Adipose tissue (tissue), 3 donors: ENCODE data around the gene ADAMTSL1. TPM values are rescaled to one million over a fixed set of nuclear protein-coding genes. Genes with fewer than 3 reads are reported as not detected.

Source experiments
- H3K27ac ChIP-seq: one replicate; pipeline ENCODE4 v1.5.1; 2013; ENCODE audit warnings: low read depth, low read length
- WGBS, 3 donors: extraction: QIAGEN DNeasy Blood & Tissue Kit; methylation state at CpG; one replicate each; pipeline ENCODE4 v1.1.7; 2013; 5-methylcytosine and 5-hydroxymethylcytosine counted together
- polyA plus RNA-seq, 3 donors: library from polyadenylated mRNA; stranded (reverse); fragments of 200-250 nt; gene quantifications; one replicate each; pipeline ENCODE4 v1.2.3, GENCODE V29; 2013
- donor health status: healthy with polysubstance abuse.
- donor health status: Bipolar disorder and iron deficiency.
- donor health status: healthy.

ADAMTSL1 gene
- polyA plus RNA-seq, 3 donors, result 0.56 to 5.1 (median 1.5) TPM

DNA sequence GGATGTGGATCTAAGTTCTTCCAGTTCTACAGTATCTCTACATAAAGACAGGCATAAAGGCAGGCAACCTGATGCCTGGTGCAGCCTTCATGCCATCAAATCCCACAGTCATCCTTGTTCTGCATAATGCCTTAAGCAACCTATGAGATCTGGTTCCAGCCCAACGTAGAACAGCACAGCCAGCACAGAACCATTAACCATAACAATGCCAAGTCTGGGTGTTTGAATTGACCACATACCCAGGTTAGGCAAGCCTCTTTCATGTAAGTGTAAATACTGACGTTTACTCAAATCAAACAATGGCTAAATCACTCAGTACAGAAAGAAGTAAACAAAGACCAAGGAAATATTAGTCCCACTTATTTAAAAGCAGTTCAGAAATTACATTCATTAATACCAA lies 195.0 kb downstream of the ADAMTSL1 start:
- 29 to 66% (median 56%) methylated on average over 2 of the region's 2 CpGs for WGBS, 3 donors

DNA sequence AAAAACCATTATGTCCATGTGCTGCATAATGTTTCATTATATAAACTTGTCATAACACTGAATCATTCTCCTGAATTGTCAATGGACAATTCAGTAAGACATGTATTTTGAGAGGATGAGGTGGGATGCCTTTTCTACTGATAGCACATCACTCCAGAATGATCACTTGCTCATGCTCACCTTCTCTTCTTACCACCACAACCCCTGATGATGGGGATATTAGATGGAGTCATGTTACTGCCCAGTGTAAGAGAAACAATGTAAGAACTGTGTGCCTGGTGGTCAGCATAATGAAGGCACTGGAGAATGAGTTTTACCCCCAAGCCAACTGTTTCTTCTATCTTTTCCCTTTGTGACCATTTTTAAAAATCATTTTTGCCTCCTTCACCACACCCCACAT lies 198.8 kb downstream of the ADAMTSL1 start:
- H3K27ac ChIP-seq, result no peak overlapping the region

More for the DNA sequence above, 195.0 kb downstream of the ADAMTSL1 start:
- no peak overlapping the region for H3K27ac ChIP-seq

DNA sequence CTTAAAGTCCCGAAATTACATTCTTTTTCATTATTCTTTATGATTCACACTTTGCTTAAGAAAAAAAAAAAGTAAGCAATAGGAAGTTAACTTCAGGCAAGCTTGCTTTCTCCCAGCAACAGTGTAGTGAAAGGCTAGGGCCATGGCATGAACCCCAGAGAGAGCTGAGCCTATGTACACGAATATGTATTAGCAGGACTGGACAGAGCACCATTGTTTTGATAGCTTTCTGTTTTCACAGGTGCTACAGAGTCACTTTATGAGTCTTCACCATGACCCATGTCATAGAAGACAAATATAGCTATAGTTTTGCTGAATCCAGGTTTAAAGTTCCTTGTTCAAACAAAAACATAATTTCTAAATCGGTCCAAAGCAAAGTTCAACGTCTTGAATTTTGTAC lies 199.2 kb downstream of the ADAMTSL1 start:
- H3K27ac ChIP-seq, result no peak overlapping the region
- WGBS, 3 donors, result 30 to 79% (median 77%) methylated on average over 4 of the region's 4 CpGs

DNA sequence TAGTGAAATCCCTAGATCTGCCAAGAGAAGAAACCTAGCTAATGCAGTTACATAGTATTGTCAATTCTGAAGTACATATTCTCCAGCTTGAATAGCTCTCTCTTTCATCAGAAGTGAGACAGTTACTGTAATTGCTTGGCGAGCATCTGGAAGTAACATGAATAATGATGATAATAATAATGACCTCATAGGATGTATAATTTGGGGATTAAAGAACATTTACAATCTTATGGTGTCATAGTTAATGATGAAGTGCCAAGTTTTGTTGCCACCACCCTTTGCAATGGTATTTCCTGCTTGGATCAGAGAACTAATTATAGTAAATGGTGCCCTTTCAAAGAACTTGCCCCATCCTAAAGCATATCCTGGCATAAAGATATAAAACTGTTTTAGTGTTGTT lies 201.4 kb downstream of the ADAMTSL1 start:
- no peak overlapping the region for H3K27ac ChIP-seq
- WGBS, 3 donors, result 81 to 90% (median 81%) methylated on average over 1 of the region's 1 CpG

GRCh38 chr9:18675973-18676372 lies 202.0 kb downstream of the ADAMTSL1 start:
- H3K27ac ChIP-seq, result no peak overlapping the region

GRCh38 chr9:18676525-18676924 lies 202.6 kb downstream of the ADAMTSL1 start:
- WGBS, 3 donors, result 57 to 70% (median 67%) methylated on average over 2 of the region's 2 CpGs
- no peak overlapping the region for H3K27ac ChIP-seq

DNA sequence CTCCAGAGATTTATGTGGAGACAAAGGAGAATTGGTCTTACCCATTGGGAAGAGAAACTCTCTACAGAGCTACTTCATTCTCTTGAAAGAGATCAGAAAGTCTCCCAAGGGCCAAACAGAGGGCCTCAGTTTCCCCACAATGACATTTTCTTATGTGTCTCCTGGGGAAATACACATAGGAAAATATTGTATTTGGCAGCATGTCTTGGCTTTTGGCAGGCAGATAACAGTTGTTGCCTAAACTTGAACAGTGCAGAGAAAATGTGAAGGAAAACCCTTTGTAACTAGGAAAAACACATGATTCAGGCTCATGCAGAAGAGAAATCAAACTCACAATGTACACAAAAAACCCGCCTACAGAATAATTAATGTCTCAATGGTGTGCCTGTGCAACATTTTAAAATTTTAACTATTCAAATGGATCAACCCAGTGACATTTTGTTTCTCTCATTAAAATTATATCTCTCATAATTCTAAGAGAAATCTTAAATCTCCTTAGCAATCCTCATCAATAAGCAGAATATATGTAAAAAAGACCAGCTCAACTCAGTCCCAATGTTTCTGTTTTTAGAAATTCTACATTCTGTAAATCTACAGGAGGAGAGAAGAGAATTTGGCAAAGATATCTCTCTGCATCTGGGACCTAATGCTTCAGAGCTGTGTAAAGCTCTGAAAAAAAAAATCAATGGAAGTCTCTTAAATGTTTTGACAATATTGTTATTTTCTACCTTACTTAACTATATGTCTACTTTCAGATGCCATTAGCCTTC lies 205.1 kb downstream of the ADAMTSL1 start:
- WGBS, 3 donors, result 18 to 46% (median 35%) methylated on average over 1 of the region's 1 CpG
- no peak overlapping the region for H3K27ac ChIP-seq

DNA sequence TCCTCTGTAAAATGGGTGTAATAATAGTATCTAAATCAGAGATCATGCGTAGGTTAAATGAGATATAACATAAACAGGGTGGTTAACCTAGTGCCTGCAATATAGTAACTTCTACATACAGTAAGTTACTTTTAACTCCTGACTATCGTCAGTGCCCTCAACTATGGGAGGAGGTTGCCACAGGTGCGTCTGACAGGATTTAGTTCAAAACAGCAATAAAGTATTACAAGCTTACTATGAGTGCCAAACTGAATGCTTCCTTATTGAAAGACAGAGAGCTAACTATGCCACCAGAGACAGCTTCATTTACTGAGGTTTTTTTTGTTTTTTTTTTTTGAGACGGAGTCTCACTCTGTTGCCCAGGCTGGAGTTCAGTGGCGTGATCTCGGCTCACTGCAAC lies 209.0 kb downstream of the ADAMTSL1 start:
- no peak overlapping the region for H3K27ac ChIP-seq
- 73 to 84% (median 82%) methylated on average over 6 of the region's 6 CpGs for WGBS, 3 donors

- H3K27ac ChIP-seq, result no peak overlapping the region
- WGBS, 3 donors, result 85 to 94% (median 93%) methylated on average over 12 of the region's 12 CpGs
Observed at GRCh38 chr9:18683312-18683711, 209.4 kb downstream of the ADAMTSL1 start.

GRCh38 chr9:18683851-18684250 lies 209.9 kb downstream of the ADAMTSL1 start:
- no peak overlapping the region for H3K27ac ChIP-seq
- 43 to 54% (median 45%) methylated on average over 1 of the region's 1 CpG for WGBS, 3 donors

DNA sequence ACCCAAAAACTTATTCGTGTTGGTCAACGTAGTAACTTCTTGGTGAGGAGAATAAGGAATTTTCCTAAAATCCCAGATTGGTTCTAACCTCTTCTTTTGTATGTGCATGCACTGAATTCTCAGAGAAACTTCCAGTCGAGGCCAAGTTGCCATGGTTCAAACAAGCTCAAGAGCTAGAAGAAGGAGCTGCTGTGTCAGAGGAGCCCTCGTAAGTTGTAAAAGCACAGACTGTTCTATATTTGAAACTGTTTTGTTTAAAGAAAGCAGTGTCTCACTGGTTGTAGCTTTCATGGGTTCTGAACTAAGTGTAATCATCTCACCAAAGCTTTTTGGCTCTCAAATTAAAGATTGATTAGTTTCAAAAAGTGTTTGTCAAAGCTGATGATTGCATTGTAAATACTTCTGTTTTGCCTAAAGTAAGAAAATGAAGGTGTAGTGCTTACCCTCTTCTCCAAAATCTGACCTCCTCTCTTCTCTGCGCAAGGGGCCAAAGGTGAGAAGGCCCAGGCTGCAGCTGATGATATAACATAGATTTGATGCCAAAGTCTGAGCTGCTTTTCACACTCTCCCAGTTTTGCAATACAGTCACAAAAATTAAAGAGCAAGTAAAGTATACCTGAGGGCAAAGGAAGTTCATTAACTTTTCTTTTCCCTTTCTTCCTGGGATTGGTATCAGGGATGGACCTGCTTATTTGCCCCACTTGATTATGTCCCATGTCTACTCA lies 210.8 kb downstream of the ADAMTSL1 start:
- 74 to 79% (median 74%) methylated on average over 5 of the region's 5 CpGs for WGBS, 3 donors
- H3K27ac ChIP-seq, result no peak overlapping the region

GRCh38 chr9:18688581-18689565 lies 214.9 kb downstream of the ADAMTSL1 start:
- no peak overlapping the region for H3K27ac ChIP-seq
- WGBS, 3 donors, result 71 to 79% (median 75%) methylated on average over 6 of the region's 6 CpGs

- no peak overlapping the region for H3K27ac ChIP-seq
Observed at GRCh38 chr9:18689921-18690320, 216.0 kb downstream of the ADAMTSL1 start.

DNA sequence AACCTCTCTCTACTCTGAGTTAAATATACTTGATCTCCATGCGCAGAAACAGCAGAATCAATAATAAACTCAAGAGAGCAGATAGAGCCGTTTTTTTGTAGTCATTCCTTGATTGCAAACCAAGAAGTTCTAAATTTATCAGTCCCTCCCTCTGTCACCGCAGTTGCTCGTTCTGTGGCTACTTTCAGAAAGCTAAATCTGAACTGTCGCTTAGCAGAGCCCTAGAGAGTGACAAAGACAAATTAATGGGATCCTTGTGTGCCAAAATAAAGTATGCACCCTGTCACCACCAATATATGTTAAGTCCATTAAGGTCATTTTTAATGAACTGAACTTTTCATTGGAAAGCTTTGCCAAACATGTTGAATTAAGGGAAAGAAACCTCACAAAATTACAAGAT lies 218.3 kb downstream of the ADAMTSL1 start:
- 47 to 64% (median 61%) methylated on average over 5 of the region's 5 CpGs for WGBS, 3 donors

GRCh38 chr9:18692962-18693361 lies 219.0 kb downstream of the ADAMTSL1 start:
- 78 to 92% (median 84%) methylated on average over 3 of the region's 3 CpGs for WGBS, 3 donors
- H3K27ac ChIP-seq, result no peak overlapping the region

More for the DNA sequence above, 218.3 kb downstream of the ADAMTSL1 start:
- no peak overlapping the region for H3K27ac ChIP-seq

DNA sequence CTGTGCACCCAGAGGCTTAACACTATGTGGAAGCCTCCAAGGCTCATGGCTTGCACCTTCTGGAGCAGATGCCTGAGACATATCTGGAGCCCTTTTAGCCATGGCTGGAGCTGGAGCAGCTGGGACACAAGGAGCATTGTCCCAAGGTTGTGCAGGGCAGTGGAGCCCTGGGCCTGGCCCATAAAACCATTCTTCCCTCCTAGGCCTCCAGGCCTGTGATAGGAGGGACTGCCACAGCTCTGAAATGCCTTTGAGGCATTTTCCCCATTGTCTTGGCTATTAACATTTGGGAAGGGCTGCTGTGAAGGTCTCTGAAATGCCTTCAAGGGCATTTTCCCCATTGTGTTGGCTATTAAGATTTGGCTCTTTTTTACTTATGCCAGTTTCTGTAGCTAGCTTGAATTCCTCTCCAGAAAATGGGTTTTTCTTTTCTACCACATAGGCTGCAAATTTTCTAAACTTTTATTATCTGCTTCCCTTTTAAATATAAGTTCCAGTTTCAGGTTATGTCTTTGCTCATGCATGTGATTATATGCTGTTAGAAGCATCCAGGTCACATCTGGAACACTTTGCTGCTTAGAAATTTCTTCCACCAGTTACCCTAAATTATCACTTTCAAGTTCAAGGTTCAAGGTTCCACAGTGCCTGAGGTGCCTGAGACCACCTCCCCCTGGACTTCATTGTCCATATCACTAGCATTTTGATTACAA lies 221.2 kb downstream of the ADAMTSL1 start:
- H3K27ac ChIP-seq, result no peak overlapping the region

GRCh38 chr9:18698992-18699391 lies 225.0 kb downstream of the ADAMTSL1 start:
- 52 to 69% (median 67%) methylated on average over 2 of the region's 2 CpGs for WGBS, 3 donors
- no peak overlapping the region for H3K27ac ChIP-seq

GRCh38 chr9:18699764-18700163 lies 225.8 kb downstream of the ADAMTSL1 start:
- 47 to 73% (median 61%) methylated on average over 1 of the region's 1 CpG for WGBS, 3 donors
- no peak overlapping the region for H3K27ac ChIP-seq
